ENCODE results near the gene IQCB1. TPM values are rescaled to one million over a fixed set of nuclear protein-coding genes. Genes with fewer than 3 reads are reported as not detected.

The IQCB1 gene
- total RNA-seq, 4 donors from 2014 or later: 4.5 to 52.1 (median 29.1) TPM

- TF ChIP-seq EP300 (IDR thresholded peaks at IDR 0.05; ENCODE audit: low read depth) (no peak), POLR2AphosphoS5 (IDR thresholded peaks at IDR 0.05) (no peak)
- intact Hi-C loops (cut with DNase I; ENCODE audit: low total_unique reads): no loop called here
- H3K27ac ChIP-seq: no peak overlapping the region
- in situ Hi-C loops (cut with MboI; ENCODE audit: low pct_ligation_motif_present in 1 of 4, low pct_unique_long_range_greater_than_20kb in 1 of 4, low sequenced_read_pairs in 3 of 4): no loop called here
- H3K4me3 ChIP-seq: no peak overlapping the region
- H3K4me1 ChIP-seq: peaks cover 0 to 30% (median 3%) of the 10 kb centered on the region in 4 donors
- no peaks in the 10 kb centered on the region for H3K36me3 ChIP-seq
- H3K9me3 ChIP-seq: no peaks in the 10 kb centered on the region
- no peak for DNase-seq
- no peaks in the 10 kb centered on the region for H3K27me3 ChIP-seq
- 80 to 93% methylated on average over 4 of the region's 4 CpGs for WGBS, 2 donors (ENCODE audit: low coverage in 1 of 2)
Observed at GRCh38 chr3:121737644-121738043, 97.2 kb downstream of the IQCB1 start.

- 74 to 90% methylated on average over 3 of the region's 3 CpGs for WGBS, 2 donors (ENCODE audit: low coverage in 1 of 2)
- Histone ChIP-seq H3K27ac (no peak overlapping the region), H3K36me3 (no peaks in the 10 kb centered on the region), H3K9me3 (no peaks in the 10 kb centered on the region), H3K27me3 (no peaks in the 10 kb centered on the region), H3K4me1 (peaks cover 0 to 39% (median 4%) of the 10 kb centered on the region in 4 donors), H3K4me3 (no peak overlapping the region)
- TF ChIP-seq EP300 (IDR thresholded peaks at IDR 0.05; ENCODE audit: low read depth): no peak
- no peak for TF ChIP-seq CTCF (IDR thresholded peaks at IDR 0.05)
- no peak for TF ChIP-seq POLR2A (IDR thresholded peaks at IDR 0.05)
- TF ChIP-seq POLR2AphosphoS5 (IDR thresholded peaks at IDR 0.05): no peak
- in situ Hi-C loops (cut with MboI; ENCODE audit: low pct_ligation_motif_present in 1 of 4, low pct_unique_long_range_greater_than_20kb in 1 of 4, low sequenced_read_pairs in 3 of 4): no loop called here
- intact Hi-C loops (cut with DNase I; ENCODE audit: low total_unique reads): no loop called here
- no peak for DNase-seq
Observed at GRCh38 chr3:121736112-121736511, 98.7 kb downstream of the IQCB1 start.

- in situ Hi-C loops (cut with MboI; ENCODE audit: low pct_ligation_motif_present in 1 of 4, low pct_unique_long_range_greater_than_20kb in 1 of 4, low sequenced_read_pairs in 3 of 4): no loop called here
Observed at GRCh38 chr3:121735047-121735696, 99.7 kb downstream of the IQCB1 start.

GRCh38 chr3:121730940-121731687, 103.7 kb downstream of the IQCB1 start:
- peaks cover 0 to 34% (median 13%) of the 10 kb centered on the region in 4 donors for H3K36me3 ChIP-seq
- intact Hi-C loops (cut with DNase I; ENCODE audit: low total_unique reads): no loop called here
- H3K4me3 ChIP-seq: no peak overlapping the region
- H3K27me3 ChIP-seq: no peaks in the 10 kb centered on the region
- TF ChIP-seq POLR2AphosphoS5 (IDR thresholded peaks at IDR 0.05) (no peak), POLR2A (IDR thresholded peaks at IDR 0.05) (no peak), CTCF (IDR thresholded peaks at IDR 0.05) (no peak), EP300 (IDR thresholded peaks at IDR 0.05; ENCODE audit: low read depth) (no peak)
- 91 to 93% methylated on average over 7 to 8 of the region's 8 CpGs for WGBS, 2 donors (ENCODE audit: low coverage in 1 of 2)
- DNase-seq: no peak
- H3K27ac ChIP-seq: no peak overlapping the region
- H3K9me3 ChIP-seq: no peaks in the 10 kb centered on the region
- peaks cover 0 to 23% (median 4%) of the 10 kb centered on the region in 4 donors for H3K4me1 ChIP-seq
- in situ Hi-C loops (cut with MboI; ENCODE audit: low pct_ligation_motif_present in 1 of 4, low pct_unique_long_range_greater_than_20kb in 1 of 4, low sequenced_read_pairs in 3 of 4): no loop called here

More at GRCh38 chr3:121735047-121735696, 99.7 kb downstream of the IQCB1 start:
- DNase-seq: no peak
- H3K27me3 ChIP-seq: no peaks in the 10 kb centered on the region
- H3K4me1 ChIP-seq: peaks cover 0 to 30% (median 4%) of the 10 kb centered on the region in 4 donors
- H3K36me3 ChIP-seq: peaks cover 0 to 4% (median 0%) of the 10 kb centered on the region in 4 donors
- no peak overlapping the region for H3K27ac ChIP-seq
- H3K4me3 ChIP-seq: no peak overlapping the region
- no peaks in the 10 kb centered on the region for H3K9me3 ChIP-seq
- TF ChIP-seq POLR2A (IDR thresholded peaks at IDR 0.05): no peak
- TF ChIP-seq POLR2AphosphoS5 (IDR thresholded peaks at IDR 0.05): no peak
- no peak for TF ChIP-seq CTCF (IDR thresholded peaks at IDR 0.05)
- TF ChIP-seq EP300 (IDR thresholded peaks at IDR 0.05; ENCODE audit: low read depth): no peak
- intact Hi-C loops (cut with DNase I; ENCODE audit: low total_unique reads): no loop called here

All from transverse colon (tissue), 4 donors.